ENCODE data around the gene ODF2. TPM values are rescaled to one million over a fixed set of nuclear protein-coding genes. Genes with fewer than 3 reads are reported as not detected.

Gene ODF2
- total and polyA plus RNA-seq, 10 of the 15 experiments (the other 5 are each of a cell fraction or from before 2014, with no cell fraction given): 8.7 to 65.1 (median 38.5) TPM

DNA sequence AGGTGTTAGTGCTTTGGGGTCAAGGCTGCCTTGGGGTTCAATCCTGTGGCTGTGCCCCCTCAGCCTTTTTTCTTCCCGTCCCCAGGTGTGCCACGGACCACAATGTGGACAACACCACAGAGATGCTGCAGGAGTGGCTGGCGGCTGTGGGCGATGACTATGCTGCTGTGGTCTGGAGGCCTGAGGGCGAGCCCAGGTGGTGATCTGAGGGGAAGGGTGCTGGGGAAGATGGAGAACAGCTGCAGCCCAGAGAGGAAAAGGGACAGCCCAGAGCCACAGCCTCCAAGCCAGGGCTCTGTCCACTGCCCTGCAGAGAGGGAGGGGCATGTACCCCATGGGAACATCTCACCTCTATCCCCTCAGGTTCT, 33.0 kb upstream of the ODF2 start:
- FAIRE-seq (no peak), DNase-seq (ENCODE audit: low read depth, low spot score) (no peak), ATAC-seq (no peak)
- intact Hi-C loops (cut with micrococcal nuclease; ENCODE audit: unreplicated experiment) (no loop called here), in situ Hi-C loops (cut with MboI) (no loop called here)
- H3K4me2 ChIP-seq (ENCODE audit: control insufficient read depth, insufficient read depth): no peak overlapping the region
- ChIA-PET RAD21 (ENCODE audit: unreplicated experiment) (no interaction called here), POLR2A (no interaction called here), SMC1A (ENCODE audit: uncharacterized antibody, unreplicated experiment) (interaction anchor here (0.5 kb wide), 1 partner anchor 82 kb away, joined by 3 read pairs; no protein-coding TSS in a partner anchor), CTCF (interaction anchor here (0.7 to 1.5 kb wide), 3 partner anchors 16 to 34 kb away, joined by 3 to 5 read pairs (median 4); no protein-coding TSS in a partner anchor)
- no peaks in the 10 kb centered on the region; the same call in 1 of the 2 replicates for H4K20me1 ChIP-seq (ENCODE audit: control insufficient read depth, insufficient read depth)
- BruUV-seq (replicated peaks): no TSS peak
- 58% methylated on average over 5 of the region's 5 CpGs for WGBS (ENCODE audit: insufficient coverage, insufficient replicate concordance, low lambda C conversion rate, missing lambda C conversion rate)
- no peak for TF ChIP-seq BCL11A (IDR thresholded peaks at IDR 0.05; ENCODE audit: low read depth, low read length)
- no peak for TF ChIP-seq RBBP5 (conservative IDR thresholded peaks at IDR 0.05)
- TF ChIP-seq PAX5 (IDR thresholded peaks at IDR 0.05; ENCODE audit: borderline replicate concordance, low read depth, low read length): no peak
- TF ChIP-seq ZNF622 (IDR thresholded peaks at IDR 0.05): no peak
- no peak for TF ChIP-seq BACH1 (IDR thresholded peaks at IDR 0.05; ENCODE audit: borderline replicate concordance)
- TF ChIP-seq MYC (IDR thresholded peaks at IDR 0.05; ENCODE audit: insufficient read depth, insufficient read length, insufficient replicate concordance, low read length, severe bottlenecking): no peak
- TF ChIP-seq, protein P1, sequence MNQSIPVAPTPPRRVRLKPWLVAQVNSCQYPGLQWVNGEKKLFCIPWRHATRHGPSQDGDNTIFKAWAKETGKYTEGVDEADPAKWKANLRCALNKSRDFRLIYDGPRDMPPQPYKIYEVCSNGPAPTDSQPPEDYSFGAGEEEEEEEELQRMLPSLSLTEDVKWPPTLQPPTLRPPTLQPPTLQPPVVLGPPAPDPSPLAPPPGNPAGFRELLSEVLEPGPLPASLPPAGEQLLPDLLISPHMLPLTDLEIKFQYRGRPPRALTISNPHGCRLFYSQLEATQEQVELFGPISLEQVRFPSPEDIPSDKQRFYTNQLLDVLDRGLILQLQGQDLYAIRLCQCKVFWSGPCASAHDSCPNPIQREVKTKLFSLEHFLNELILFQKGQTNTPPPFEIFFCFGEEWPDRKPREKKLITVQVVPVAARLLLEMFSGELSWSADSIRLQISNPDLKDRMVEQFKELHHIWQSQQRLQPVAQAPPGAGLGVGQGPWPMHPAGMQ (IDR thresholded peaks at IDR 0.05; ENCODE audit: borderline replicate concordance): no peak
- TF ChIP-seq PML (IDR thresholded peaks at IDR 0.05; ENCODE audit: low read length): no peak
- TF ChIP-seq NFYB (IDR thresholded peaks at IDR 0.05; ENCODE audit: insufficient read depth, low read depth, low read length): no peak
- TF ChIP-seq ATF7 (IDR thresholded peaks at IDR 0.05; ENCODE audit: low read depth): no peak
- TF ChIP-seq, protein P2, sequence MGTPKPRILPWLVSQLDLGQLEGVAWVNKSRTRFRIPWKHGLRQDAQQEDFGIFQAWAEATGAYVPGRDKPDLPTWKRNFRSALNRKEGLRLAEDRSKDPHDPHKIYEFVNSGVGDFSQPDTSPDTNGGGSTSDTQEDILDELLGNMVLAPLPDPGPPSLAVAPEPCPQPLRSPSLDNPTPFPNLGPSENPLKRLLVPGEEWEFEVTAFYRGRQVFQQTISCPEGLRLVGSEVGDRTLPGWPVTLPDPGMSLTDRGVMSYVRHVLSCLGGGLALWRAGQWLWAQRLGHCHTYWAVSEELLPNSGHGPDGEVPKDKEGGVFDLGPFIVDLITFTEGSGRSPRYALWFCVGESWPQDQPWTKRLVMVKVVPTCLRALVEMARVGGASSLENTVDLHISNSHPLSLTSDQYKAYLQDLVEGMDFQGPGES (IDR thresholded peaks at IDR 0.05): no peak
- TF ChIP-seq, protein P3, sequence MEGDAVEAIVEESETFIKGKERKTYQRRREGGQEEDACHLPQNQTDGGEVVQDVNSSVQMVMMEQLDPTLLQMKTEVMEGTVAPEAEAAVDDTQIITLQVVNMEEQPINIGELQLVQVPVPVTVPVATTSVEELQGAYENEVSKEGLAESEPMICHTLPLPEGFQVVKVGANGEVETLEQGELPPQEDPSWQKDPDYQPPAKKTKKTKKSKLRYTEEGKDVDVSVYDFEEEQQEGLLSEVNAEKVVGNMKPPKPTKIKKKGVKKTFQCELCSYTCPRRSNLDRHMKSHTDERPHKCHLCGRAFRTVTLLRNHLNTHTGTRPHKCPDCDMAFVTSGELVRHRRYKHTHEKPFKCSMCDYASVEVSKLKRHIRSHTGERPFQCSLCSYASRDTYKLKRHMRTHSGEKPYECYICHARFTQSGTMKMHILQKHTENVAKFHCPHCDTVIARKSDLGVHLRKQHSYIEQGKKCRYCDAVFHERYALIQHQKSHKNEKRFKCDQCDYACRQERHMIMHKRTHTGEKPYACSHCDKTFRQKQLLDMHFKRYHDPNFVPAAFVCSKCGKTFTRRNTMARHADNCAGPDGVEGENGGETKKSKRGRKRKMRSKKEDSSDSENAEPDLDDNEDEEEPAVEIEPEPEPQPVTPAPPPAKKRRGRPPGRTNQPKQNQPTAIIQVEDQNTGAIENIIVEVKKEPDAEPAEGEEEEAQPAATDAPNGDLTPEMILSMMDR (IDR thresholded peaks at IDR 0.05 in 2 of 3, conservative IDR thresholded peaks at IDR 0.05 in 1 of 3; ENCODE audit: control insufficient read depth in 2 of 3, extremely low read depth in 1 of 3, insufficient read depth in 1 of 3, low read depth in 3 of 3, low read length in 3 of 3): no peak
- no peak for TF ChIP-seq HDAC6 (IDR thresholded peaks at IDR 0.05; ENCODE audit: unreplicated experiment)
- TF ChIP-seq, protein P4, sequence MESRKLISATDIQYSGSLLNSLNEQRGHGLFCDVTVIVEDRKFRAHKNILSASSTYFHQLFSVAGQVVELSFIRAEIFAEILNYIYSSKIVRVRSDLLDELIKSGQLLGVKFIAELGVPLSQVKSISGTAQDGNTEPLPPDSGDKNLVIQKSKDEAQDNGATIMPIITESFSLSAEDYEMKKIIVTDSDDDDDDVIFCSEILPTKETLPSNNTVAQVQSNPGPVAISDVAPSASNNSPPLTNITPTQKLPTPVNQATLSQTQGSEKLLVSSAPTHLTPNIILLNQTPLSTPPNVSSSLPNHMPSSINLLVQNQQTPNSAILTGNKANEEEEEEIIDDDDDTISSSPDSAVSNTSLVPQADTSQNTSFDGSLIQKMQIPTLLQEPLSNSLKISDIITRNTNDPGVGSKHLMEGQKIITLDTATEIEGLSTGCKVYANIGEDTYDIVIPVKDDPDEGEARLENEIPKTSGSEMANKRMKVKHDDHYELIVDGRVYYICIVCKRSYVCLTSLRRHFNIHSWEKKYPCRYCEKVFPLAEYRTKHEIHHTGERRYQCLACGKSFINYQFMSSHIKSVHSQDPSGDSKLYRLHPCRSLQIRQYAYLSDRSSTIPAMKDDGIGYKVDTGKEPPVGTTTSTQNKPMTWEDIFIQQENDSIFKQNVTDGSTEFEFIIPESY (IDR thresholded peaks at IDR 0.05): no peak
- TF ChIP-seq MEF2A (IDR thresholded peaks at IDR 0.05; ENCODE audit: insufficient read depth, low read depth, low read length): no peak
- TF ChIP-seq KDM1A (IDR thresholded peaks at IDR 0.05; ENCODE audit: borderline replicate concordance): no peak
- no peak for TF ChIP-seq SP1 (IDR thresholded peaks at IDR 0.05; ENCODE audit: low read depth, low read length)
- peaks cover 10% of the 10 kb centered on the region for H3K4me1 ChIP-seq (ENCODE audit: control insufficient read depth, insufficient read depth, low read length)
- no peak overlapping the region for H3K4me3 ChIP-seq
- H3K9me3 ChIP-seq (replicated peaks; ENCODE audit: control insufficient read depth, insufficient read depth, low read length): no peaks in the 10 kb centered on the region
- H3K27ac ChIP-seq (ENCODE audit: control insufficient read depth, insufficient read depth): no peak overlapping the region
- no peaks in the 10 kb centered on the region for H3K36me3 ChIP-seq (ENCODE audit: control insufficient read depth in 2 of 2, insufficient read depth in 2 of 2, low read length in 1 of 2)
- peaks cover 7 to 9% of the 10 kb centered on the region in 2 experiments for H3K27me3 ChIP-seq (replicated peaks in 1 of 2; ENCODE audit: control insufficient read depth in 2 of 2, insufficient read depth in 2 of 2, low read length in 1 of 2)
- no peak overlapping the region for H3K9ac ChIP-seq (ENCODE audit: control insufficient read depth, insufficient read depth, low read length)
- H2AFZ ChIP-seq (ENCODE audit: control insufficient read depth, low read depth, low read length): no peak overlapping the region
- H3K79me2 ChIP-seq (ENCODE audit: control insufficient read depth, insufficient read depth, low read length): no peaks in the 10 kb centered on the region
